Activated T-cell treated with anti-CD3 and anti-CD28 coated beads, Interleukin-2, amount 50 U/mL, for 72 hours (primary cell): ENCODE data around the gene SLC50A1. TPM values are rescaled to one million over a fixed set of nuclear protein-coding genes. Genes with fewer than 3 reads are reported as not detected.
"Not testable (repeated sequence)": the region's sequence is repeated elsewhere in the genome, so short reads cannot be mapped to it uniquely, and the experiment has no call there.

Source experiments
- ATAC-seq, 2 donors: fragments of 150-1000 bp; cut with Tn5 transposase; replicated peaks in 1 of 2; 2 replicates each; pipeline ENCODE4 v1.10.0; 2021; ENCODE audit warnings: moderate library complexity in 2 of 2, mild to moderate bottlenecking in 1 of 2
- DNase-seq, 2 donors: peaks; one replicate each; pipeline ENCODE4 v3.0.0; 2021 to 2022; ENCODE audit warnings: mixed read lengths in 1 of 2
- H3K27ac Mint-ChIP-seq: one replicate; pipeline ENCODE4 v1.8.0; 2022; ENCODE audit warnings: mild to moderate bottlenecking, moderate library complexity, mixed read lengths
- H3K27me3 Mint-ChIP-seq: one replicate; pipeline ENCODE4 v1.8.0; 2022; ENCODE audit warnings: low read depth, mixed read lengths
- H3K36me3 Mint-ChIP-seq, 2 donors: one replicate each; pipeline ENCODE4 v1.8.0; 2022; ENCODE audit warnings: mixed read lengths in 2 of 2, mild to moderate bottlenecking in 1 of 2; ENCODE audit not compliant: insufficient read depth in 2 of 2
- H3K4me1 Mint-ChIP-seq: one replicate; pipeline ENCODE4 v1.8.0; 2022; ENCODE audit warnings: low read depth, mixed read lengths
- H3K4me3 Mint-ChIP-seq, 2 donors: one replicate each; pipeline ENCODE4 v1.8.0; 2022; ENCODE audit warnings: mild to moderate bottlenecking in 2 of 2, mixed read lengths in 2 of 2, moderate library complexity in 2 of 2
- H3K9me3 Mint-ChIP-seq, 2 donors: one replicate each; pipeline ENCODE4 v1.8.0; 2022; ENCODE audit warnings: mixed read lengths in 2 of 2
- total RNA-seq, 2 donors: library from RNA; stranded (reverse); gene quantifications; one replicate each; pipeline ENCODE4 v1.2.3, GENCODE V29; 2022

The SLC50A1 gene
- total RNA-seq, 2 donors from 2014 or later = 65.0 to 66.3 TPM

DNA sequence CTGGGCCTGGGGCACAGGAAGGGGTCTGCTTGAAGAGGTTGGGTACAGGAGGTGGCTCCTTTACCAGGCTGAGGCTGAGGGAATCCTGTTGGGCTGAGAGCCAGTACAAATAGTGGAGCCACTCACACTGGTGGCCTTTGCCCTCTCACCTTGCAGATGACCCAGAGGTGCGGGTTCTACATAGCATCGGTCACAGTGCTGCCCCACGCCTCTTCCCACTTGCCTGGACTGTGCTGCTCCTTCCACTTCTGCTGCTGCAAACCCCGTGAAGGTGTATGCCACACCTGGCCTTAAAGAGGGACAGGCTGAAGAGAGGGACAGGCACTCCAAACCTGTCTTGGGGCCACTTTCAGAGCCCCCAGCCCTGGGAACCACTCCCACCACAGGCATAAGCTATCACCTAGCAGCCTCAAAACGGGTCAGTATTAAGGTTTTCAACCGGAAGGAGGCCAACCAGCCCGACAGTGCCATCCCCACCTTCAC lies 1.8 kb upstream of the SLC50A1 start:
- Mint-ChIP-seq H3K27ac (no peak overlapping the region), H3K4me1 (peaks cover 46% of the 10 kb centered on the region), H3K36me3 (peaks cover 7 to 9% of the 10 kb centered on the region in 2 donors), H3K9me3 (no peaks in the 10 kb centered on the region), H3K4me3 (peak overlapping the region in 1 of 2 donors; percentile 40), H3K27me3 (peaks cover 2% of the 10 kb centered on the region)
- ATAC-seq (no peak), DNase-seq (no peak)

DNA sequence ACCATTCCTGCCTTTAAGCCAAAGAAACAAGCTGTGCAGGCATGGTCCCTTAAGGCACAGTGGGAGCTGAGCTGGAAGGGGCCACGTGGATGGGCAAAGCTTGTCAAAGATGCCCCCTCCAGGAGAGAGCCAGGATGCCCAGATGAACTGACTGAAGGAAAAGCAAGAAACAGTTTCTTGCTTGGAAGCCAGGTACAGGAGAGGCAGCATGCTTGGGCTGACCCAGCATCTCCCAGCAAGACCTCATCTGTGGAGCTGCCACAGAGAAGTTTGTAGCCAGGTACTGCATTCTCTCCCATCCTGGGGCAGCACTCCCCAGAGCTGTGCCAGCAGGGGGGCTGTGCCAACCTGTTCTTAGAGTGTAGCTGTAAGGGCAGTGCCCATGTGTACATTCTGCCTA lies 1.3 kb upstream of the SLC50A1 start:
- ATAC-seq (no peak), DNase-seq (no peak)
- H3K27me3 Mint-ChIP-seq = no peaks in the 10 kb centered on the region
- H3K9me3 Mint-ChIP-seq = no peaks in the 10 kb centered on the region
- peaks cover 7 to 9% of the 10 kb centered on the region in 2 donors for H3K36me3 Mint-ChIP-seq
- H3K4me3 Mint-ChIP-seq = peak overlapping the region; percentile 92
- H3K27ac Mint-ChIP-seq = peak overlapping the region; percentile 97
- H3K4me1 Mint-ChIP-seq = peaks cover 46% of the 10 kb centered on the region

DNA sequence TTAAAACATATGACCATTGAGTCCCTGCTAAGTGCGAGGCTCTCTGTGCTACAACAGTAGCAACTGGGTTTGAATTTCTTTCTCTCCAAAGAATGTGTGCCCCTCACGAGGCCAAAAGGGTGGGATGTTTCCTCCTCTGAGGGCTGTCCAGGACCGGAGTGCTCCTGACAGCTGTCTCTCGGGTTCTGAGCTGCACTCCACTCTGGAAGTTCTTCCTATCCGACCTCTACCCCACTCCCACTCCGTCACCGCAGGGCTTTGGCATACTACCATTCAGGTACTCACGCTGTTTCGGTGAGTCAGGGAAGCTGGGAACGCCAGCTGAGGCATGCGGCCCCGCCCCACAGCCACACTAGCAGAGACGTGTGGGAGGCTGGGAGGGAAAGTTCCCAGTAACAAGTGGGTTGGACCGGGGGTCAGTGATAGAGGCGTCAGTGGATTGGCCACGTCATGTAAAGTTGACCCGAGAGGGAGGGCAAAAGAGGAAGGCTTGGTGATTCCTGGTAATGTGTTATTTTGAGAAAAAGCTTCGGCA lies 705 bp upstream of the SLC50A1 start:
- Mint-ChIP-seq H3K36me3 (peaks cover 7 to 9% of the 10 kb centered on the region in 2 donors), H3K27me3 (no peaks in the 10 kb centered on the region), H3K4me3 (peak overlapping the region; percentile 92), H3K9me3 (no peaks in the 10 kb centered on the region), H3K4me1 (peaks cover 44% of the 10 kb centered on the region), H3K27ac (peak overlapping the region; percentile 97)
- peak; percentile 74 to 75 for DNase-seq
- ATAC-seq = peak; percentile 43 to 57

DNA sequence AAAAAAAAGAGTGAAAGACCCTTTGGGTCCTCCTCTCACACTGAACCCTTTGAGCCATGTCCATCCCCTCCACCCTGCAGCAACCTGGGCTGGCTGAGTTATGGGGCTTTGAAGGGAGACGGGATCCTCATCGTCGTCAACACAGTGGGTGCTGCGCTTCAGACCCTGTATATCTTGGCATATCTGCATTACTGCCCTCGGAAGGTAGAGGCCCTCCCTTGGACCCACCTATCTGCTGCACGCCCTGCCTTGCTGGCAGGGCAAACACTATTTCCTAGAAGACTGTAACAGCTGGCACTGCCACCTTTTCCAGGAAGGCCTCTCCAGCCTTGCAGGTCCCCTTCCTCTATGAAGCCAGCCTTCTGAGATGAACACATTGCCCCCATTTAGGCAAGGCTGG lies 1.1 kb downstream of the SLC50A1 start:
- Mint-ChIP-seq H3K4me3 (peak overlapping the region; percentile 92), H3K27ac (peak overlapping the region; percentile 97), H3K36me3 (peaks cover 7 to 10% of the 10 kb centered on the region in 2 donors), H3K27me3 (no peaks in the 10 kb centered on the region), H3K4me1 (peaks cover 49% of the 10 kb centered on the region), H3K9me3 (no peaks in the 10 kb centered on the region)
- DNase-seq (no peak), ATAC-seq (no peak)

DNA sequence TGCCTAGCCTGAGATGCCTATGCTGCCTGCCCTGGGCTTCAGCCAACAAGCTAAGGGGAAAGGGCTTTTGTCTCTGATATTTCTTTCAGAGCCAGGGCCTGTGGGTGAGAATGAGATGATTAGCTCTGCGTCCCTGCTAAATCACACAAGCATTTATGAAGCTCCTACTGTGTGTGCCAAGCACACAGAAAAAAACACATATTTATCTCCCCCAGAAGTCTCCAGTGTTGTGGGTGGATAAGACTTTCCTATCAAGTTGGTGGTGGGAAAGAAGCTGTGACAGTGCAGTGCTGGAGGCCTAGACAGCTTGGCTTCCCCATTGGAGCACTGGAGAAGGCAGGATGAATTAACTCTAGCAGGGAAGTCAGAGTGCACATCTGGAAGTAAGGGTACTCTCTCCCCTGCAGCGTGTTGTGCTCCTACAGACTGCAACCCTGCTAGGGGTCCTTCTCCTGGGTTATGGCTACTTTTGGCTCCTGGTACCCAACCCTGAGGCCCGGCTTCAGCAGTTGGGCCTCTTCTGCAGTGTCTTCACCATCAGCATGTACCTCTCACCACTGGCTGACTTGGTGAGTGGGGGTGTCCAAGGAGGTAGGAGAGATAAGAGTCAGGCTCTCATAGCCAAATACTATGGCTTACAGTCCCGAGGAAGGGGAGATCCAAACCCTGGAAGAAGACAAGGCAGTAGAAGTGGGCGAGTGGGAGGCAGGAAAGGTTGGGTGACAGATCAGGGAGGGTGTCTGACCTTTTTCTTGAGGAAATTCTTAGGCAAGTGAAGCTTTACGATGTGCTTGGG lies 1.7 kb downstream of the SLC50A1 start:
- no peak for DNase-seq
- Mint-ChIP-seq H3K27ac (peak overlapping the region; percentile 97), H3K4me1 (peaks cover 49% of the 10 kb centered on the region), H3K36me3 (peaks cover 7 to 10% of the 10 kb centered on the region in 2 donors), H3K27me3 (no peaks in the 10 kb centered on the region), H3K9me3 (no peaks in the 10 kb centered on the region), H3K4me3 (peak overlapping the region; percentile 92)
- ATAC-seq = no peak

DNA sequence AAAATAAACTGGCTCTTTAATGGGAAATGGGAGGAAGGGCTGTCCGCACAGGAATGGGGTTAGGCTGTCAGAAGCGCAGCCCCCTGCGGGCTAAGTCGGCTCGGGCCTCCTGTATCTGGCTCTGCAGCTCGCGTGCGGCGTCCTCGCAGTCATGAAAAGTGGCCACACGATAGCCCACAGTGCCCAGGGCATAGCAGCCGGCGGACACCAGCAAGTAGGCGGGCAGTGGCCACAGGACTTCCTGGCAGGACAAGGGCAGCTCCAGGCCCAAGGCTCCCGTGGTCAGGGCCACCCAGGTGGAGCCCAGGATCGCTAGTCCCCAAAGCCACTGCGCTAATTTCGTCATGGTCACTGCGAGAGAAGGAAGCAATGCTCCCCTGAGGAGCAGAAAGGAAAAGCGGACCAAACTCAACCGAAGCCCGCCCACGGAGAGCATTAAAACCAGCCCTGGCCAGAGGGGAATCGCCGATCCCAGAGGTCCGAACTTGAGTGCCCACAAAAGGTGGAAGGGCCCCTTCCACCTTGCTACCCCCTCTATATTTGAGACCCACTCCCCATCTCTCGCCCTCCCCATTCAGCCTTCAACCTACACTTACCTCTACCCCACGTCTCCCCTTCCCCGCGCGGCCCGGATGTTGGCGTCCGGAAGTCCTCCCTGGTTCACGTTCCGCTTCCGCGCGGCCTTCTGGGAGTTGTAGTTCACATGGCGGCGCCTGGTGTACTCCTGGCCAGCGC lies 4.4 kb downstream of the SLC50A1 start, which contains the start of gene DPM3:
Gene DPM3 (minus strand): TSS at position 637 of the 735 bp plus-strand sequence. CDS start 291 bp downstream, at position 346.
- DNase-seq (peak; percentile 91 to 93), ATAC-seq (peak; percentile 78 to 79)
- Mint-ChIP-seq H3K27ac (peak within 1 kb of the TSS; percentile 85), H3K4me1 (peaks cover 43% of the 10 kb centered on the region), H3K9me3 (no peaks in the 10 kb centered on the region), H3K36me3 (peaks cover 6 to 10% of the 10 kb centered on the region in 2 donors), H3K4me3 (peak within 1 kb of the TSS; percentile 75 to 90), H3K27me3 (no peaks in the 10 kb centered on the region)

DNA sequence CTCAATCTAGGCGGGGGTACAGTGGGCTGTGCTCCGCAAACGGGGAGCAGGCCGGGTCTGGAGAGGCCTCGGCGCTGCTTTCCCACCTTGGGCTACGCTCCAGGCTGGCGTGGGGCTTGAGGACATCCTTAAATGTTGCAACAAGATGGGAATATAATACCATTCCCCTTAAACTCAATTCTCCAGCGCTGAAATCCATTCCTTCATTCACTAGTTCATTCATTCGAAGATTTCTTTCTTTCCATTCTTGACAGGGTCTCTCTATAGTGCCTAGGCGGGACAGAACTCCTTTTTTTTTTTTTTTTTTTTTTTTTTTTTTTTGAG lies 4.9 kb downstream of the SLC50A1 start:
- no peaks in the 10 kb centered on the region for H3K9me3 Mint-ChIP-seq
- DNase-seq = no peak
- H3K4me3 Mint-ChIP-seq = peak overlapping the region; percentile 75 to 90
- H3K27ac Mint-ChIP-seq = peak overlapping the region; percentile 42
- peaks cover 40% of the 10 kb centered on the region for H3K4me1 Mint-ChIP-seq
- H3K27me3 Mint-ChIP-seq = peaks cover 4% of the 10 kb centered on the region
- ATAC-seq = no peak
- peaks cover 1 to 7% of the 10 kb centered on the region in 2 donors for H3K36me3 Mint-ChIP-seq

DNA sequence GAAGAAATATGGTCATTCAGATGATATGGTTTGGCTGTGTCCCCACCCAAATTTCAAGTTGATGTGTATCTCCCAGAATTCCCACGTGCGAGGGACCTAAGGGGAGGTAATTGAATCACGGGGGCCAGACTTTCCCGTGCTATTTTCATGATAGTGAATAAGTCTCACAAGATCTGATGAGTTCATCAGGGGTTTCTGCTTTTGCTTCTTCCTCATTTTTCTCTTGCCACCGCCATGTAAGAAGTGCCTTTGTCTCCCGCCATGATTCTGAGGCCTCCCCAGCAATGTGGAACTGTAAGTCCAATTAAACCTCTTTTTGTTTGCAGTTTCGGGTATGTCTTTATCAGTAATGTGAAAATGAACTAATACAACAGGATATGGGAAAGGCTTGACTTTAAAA lies 6.1 kb downstream of the SLC50A1 start:
- H3K36me3 Mint-ChIP-seq = peaks cover 0 to 5% of the 10 kb centered on the region in 2 donors
- H3K4me1 Mint-ChIP-seq = peaks cover 35% of the 10 kb centered on the region
- no peak for DNase-seq
- H3K27me3 Mint-ChIP-seq = peaks cover 6% of the 10 kb centered on the region
- ATAC-seq = no peak
- H3K9me3 Mint-ChIP-seq = no peaks in the 10 kb centered on the region
- H3K27ac Mint-ChIP-seq = no peak overlapping the region
- no peak overlapping the region for H3K4me3 Mint-ChIP-seq

DNA sequence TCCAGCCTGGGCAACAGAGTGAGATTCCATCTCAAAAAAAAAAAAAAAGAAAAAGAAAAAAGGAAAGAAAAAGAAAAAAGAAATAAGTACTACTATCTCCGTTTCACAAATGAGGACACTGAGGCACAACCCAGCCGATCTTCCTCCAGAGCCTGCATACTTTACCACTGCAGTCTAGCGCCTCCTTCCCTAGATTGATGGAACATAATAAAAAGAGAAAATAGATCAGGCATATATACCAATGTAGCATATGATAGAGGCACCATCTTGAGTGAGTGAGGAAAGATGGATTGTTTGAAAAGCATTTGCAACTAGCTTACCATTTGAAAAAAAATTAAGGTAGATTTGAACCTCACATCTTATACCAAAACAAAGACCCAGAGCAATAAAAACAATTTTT lies 9.8 kb downstream of the SLC50A1 start:
- Mint-ChIP-seq H3K4me1 (peaks cover 8% of the 10 kb centered on the region), H3K36me3 (no peaks in the 10 kb centered on the region), H3K4me3 (no peak overlapping the region), H3K9me3 (no peaks in the 10 kb centered on the region), H3K27ac (no peak overlapping the region), H3K27me3 (peaks cover 6% of the 10 kb centered on the region)
- DNase-seq (no peak), ATAC-seq (no peak)

DNA sequence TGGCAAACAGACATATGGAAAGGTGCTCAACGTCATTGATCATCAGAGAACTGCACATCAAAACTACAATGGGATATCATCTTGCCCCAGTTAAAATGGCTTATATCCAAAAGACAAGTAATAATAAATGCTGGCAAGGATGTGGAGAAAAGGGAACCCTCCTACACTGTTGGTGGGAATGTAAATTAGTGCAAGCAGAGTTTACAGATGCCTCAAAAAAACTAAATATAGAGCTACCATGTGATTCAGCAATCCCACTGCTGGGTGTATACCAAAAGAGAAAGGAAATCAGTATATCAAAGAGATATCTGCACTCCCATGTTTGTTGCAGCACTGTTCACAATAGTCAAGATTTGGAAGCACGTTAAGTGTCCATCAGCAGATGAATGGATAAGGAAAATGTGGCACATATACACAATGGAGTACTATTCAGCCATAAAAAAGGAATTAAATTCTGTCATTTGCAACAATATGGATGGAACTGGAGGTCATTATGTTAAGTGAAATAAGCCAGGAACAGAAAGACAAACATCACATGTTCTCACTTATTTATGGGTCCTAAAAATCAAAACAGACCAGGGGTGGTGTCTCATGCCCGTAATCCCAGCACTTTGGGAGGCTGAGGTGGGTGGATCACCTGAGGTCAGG lies 20.5 kb downstream of the SLC50A1 start:
- not testable (repeated sequence) for H3K4me1 Mint-ChIP-seq, DNase-seq, H3K27me3 Mint-ChIP-seq, H3K27ac Mint-ChIP-seq, H3K4me3 Mint-ChIP-seq, H3K9me3 Mint-ChIP-seq, ATAC-seq, H3K36me3 Mint-ChIP-seq

DNA sequence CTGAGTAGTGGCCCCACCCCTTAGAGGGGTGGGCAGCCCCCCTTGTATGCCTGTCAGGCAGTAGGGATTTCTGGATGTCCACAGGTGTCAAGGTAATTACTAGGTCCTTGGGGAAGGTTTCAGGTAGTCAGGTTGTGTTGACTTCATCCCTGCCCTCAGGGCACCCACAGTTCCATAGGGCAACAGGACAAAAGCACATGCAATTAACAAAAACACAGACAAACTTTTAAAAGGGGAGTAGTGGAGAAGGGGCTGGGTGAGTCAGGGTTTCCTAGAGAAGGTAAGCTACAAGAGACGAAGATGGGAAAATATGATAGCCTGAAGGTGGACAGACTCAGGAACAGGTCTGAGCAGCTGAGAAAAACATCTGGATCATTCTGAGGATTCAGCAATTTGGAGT lies 23.3 kb downstream of the SLC50A1 start:
- Mint-ChIP-seq H3K27me3 (no peaks in the 10 kb centered on the region), H3K4me1 (no peaks in the 10 kb centered on the region), H3K9me3 (peaks cover 0 to 2% of the 10 kb centered on the region in 2 donors), H3K4me3 (no peak overlapping the region), H3K36me3 (no peaks in the 10 kb centered on the region), H3K27ac (no peak overlapping the region)
- DNase-seq (no peak), ATAC-seq (no peak)

DNA sequence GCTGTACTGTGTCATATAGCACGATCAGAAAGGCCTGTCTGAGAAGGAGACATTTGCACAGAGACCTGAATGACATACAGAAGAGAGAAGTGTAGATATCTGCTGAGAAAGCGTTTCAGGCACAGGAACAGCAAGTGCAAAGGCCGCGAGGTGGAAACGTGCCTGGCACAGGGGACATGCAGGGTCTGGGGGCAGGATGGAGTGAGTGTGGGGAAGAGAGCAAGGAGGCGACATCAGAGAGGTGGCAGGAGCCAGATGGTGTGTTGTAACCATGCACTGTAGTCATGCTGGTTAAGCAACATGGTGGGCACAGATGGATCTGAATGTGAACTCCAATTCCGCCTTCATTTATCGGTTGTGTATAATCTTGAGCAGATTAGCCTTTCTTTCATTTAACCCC lies 24.5 kb downstream of the SLC50A1 start:
- Mint-ChIP-seq H3K27me3 (no peaks in the 10 kb centered on the region), H3K4me3 (no peak overlapping the region), H3K9me3 (peaks cover 0 to 2% of the 10 kb centered on the region in 2 donors), H3K4me1 (no peaks in the 10 kb centered on the region), H3K27ac (no peak overlapping the region), H3K36me3 (no peaks in the 10 kb centered on the region)
- ATAC-seq (no peak), DNase-seq (no peak)

DNA sequence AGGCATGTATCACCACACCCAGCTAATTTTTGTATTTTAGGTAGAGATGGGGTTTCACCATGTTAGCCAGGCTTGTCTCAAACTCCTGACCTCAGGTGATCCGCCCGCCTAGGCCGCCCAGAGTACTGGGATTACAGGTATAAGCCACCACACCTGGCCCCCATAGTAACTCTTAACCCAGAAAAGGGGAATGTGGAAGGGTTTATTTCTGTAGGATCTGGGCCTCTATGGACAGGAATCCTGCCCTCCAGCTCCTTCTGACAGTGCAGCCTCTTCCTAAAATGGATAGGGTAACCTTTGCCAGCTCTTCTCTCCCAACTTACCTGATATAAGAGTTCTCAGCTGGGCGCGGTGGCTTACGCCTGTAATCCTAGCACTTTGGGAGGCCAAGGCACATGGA lies 27.0 kb downstream of the SLC50A1 start:
- not testable (repeated sequence) for DNase-seq, H3K9me3 Mint-ChIP-seq, ATAC-seq, H3K27me3 Mint-ChIP-seq, H3K36me3 Mint-ChIP-seq, H3K4me3 Mint-ChIP-seq, H3K27ac Mint-ChIP-seq
- peaks cover 10% of the 10 kb centered on the region for H3K4me1 Mint-ChIP-seq
